T-cell (primary cell): ENCODE measurements around the gene NACAD. TPM values are rescaled to one million over a fixed set of nuclear protein-coding genes. Genes with fewer than 3 reads are reported as not detected.

Source experiments
- ATAC-seq, 4 experiments: fragments of 200-7000 bp in 3 of 4; fragments of 150-1000 bp in 1 of 4; cut with Tn5 transposase; replicated peaks in 1 of 4; 1 replicate in 3 of 4; 2 replicates in 1 of 4; pipeline ENCODE4 v1.10.0; 2021; ENCODE audit warnings: moderate library complexity in 3 of 4, mild to moderate bottlenecking in 2 of 4, moderate number of reproducible peaks in 1 of 4
- CTCF ChIA-PET, 2 donors: fragments of 300-600 bp; sonication (Branson Sonifier 250); formaldehyde crosslinking; loops; one replicate each; lab custom pipeline; 2022; ENCODE audit warnings: antibody characterized with exemption in 2 of 2; lab: Charles Lee
- POLR2A ChIA-PET, 2 donors: fragments of 300-600 bp; sonication (Branson Sonifier 250); formaldehyde crosslinking; loops; one replicate each; lab custom pipeline; 2022; ENCODE audit warnings: antibody characterized with exemption in 2 of 2; lab: Charles Lee
- DNase-seq, 35 experiments: peaks; one replicate each; pipeline versions ENCODE4 v3.0.0 to v3.0.0-alpha.2; 2013 to 2023
- H3K27ac ChIP-seq: one replicate; pipeline ENCODE4 v1.5.1; 2013; ENCODE audit warnings: low read length
- H3K27me3 ChIP-seq, 2 experiments: replicated peaks in 1 of 2; 1 replicate in 1 of 2; 2 replicates in 1 of 2; pipeline versions ENCODE4 v1.6.1 to v1.7.0; 2013; ENCODE audit warnings: low read length in 1 of 2, mixed read lengths in 1 of 2; ENCODE audit not compliant: control insufficient read depth in 2 of 2, insufficient read depth in 2 of 2; ENCODE audit errors: extremely low read depth in 1 of 2
- H3K36me3 ChIP-seq, 2 donors: 1 replicate in 1 of 2; 2 replicates in 1 of 2; pipeline versions ENCODE4 v1.6.1 to v1.7.0; 2013; ENCODE audit warnings: low read length in 1 of 2; ENCODE audit not compliant: control insufficient read depth in 2 of 2, insufficient read depth in 1 of 2; ENCODE audit errors: extremely low read depth in 1 of 2
- H3K4me1 ChIP-seq, 2 experiments: 1 replicate in 1 of 2; 2 replicates in 1 of 2; pipeline versions ENCODE4 v1.6.1 to v1.7.0; 2013; ENCODE audit warnings: low read length in 2 of 2, mixed read lengths in 1 of 2; ENCODE audit not compliant: insufficient read depth in 2 of 2, control insufficient read depth in 1 of 2; ENCODE audit errors: extremely low read depth in 1 of 2
- H3K4me3 ChIP-seq, 2 donors: 1 replicate in 1 of 2; 2 replicates in 1 of 2; pipeline versions ENCODE4 v1.5.1 to v1.7.0; 2013; ENCODE audit warnings: mild to moderate bottlenecking in 2 of 2, low read length in 1 of 2, moderate library complexity in 1 of 2; ENCODE audit not compliant: control insufficient read depth in 1 of 2; ENCODE audit errors: extremely low read depth in 1 of 2
- H3K9me3 ChIP-seq: 2 replicates; pipeline ENCODE4 v1.7.0; 2013
- H3K27ac Mint-ChIP-seq, 2 donors: one replicate each; pipeline ENCODE4 v1.8.0; 2020 to 2021; ENCODE audit warnings: mild to moderate bottlenecking in 2 of 2, mixed read lengths in 2 of 2
- H3K27me3 Mint-ChIP-seq, 2 donors: one replicate each; pipeline ENCODE4 v1.8.0; 2021 to 2022; ENCODE audit warnings: mixed read lengths in 2 of 2
- H3K36me3 Mint-ChIP-seq: one replicate; pipeline ENCODE4 v1.8.0; 2021; ENCODE audit warnings: mixed read lengths
- H3K4me1 Mint-ChIP-seq, 3 donors: one replicate each; pipeline ENCODE4 v1.8.0; 2020 to 2022; ENCODE audit warnings: mixed read lengths in 3 of 3, mild to moderate bottlenecking in 1 of 3
- H3K4me3 Mint-ChIP-seq, 3 donors: one replicate each; pipeline ENCODE4 v1.8.0; 2020 to 2022; ENCODE audit warnings: mild to moderate bottlenecking in 3 of 3, mixed read lengths in 3 of 3, moderate library complexity in 3 of 3
- H3K9me3 Mint-ChIP-seq, 3 donors: one replicate each; pipeline ENCODE4 v1.8.0; 2020 to 2022; ENCODE audit warnings: mixed read lengths in 3 of 3
- WGBS: methylation state at CpG from one replicate; pipeline ENCODE4 v1.1.5; 2013; ENCODE audit warnings: missing lambda C conversion rate; ENCODE audit not compliant: insufficient coverage; 5-methylcytosine and 5-hydroxymethylcytosine counted together
- total RNA-seq, 35 experiments: library from RNA in 6 of 35; stranded (reverse) in 6 of 35; fragments of 120-200 nt in 1 of 35; gene quantifications; one replicate each; pipeline versions ENCODE4 v1.2.1 to v1.2.4 and lab custom pipeline; 2013 to 2026

The NACAD gene
- total RNA-seq, 5 donors from 2014 or later (not counting 1 experiment from before 2014, with no cell fraction given) = 0.10 to 1.6 (median 0.20) TPM

GRCh38 chr7:45048748-45049147 lies 40.0 kb downstream of the NACAD start:
- WGBS = no CpG with 5 or more reads among the region's 1 CpG
- Histone ChIP-seq H3K27me3 (no peaks in the 10 kb centered on the region), H3K4me1 (peaks cover 0 to 17% of the 10 kb centered on the region in 2 experiments), H3K9me3 (no peaks in the 10 kb centered on the region), H3K4me3 (no peak overlapping the region), H3K36me3 (peaks cover 13 to 78% of the 10 kb centered on the region in 2 donors), H3K27ac (no peak overlapping the region)
- CTCF ChIA-PET = interaction anchor here in 1 of 2 donors (1.0 to 1.2 kb wide), 3 partner anchors 47 to 88 kb away, joined by 3 to 5 read pairs (median 3); no protein-coding TSS in a partner anchor
- H3K4me3 Mint-ChIP-seq = no peak overlapping the region
- POLR2A ChIA-PET = interaction anchor here in 1 of 2 donors (0.8 kb wide), 1 partner anchor 10 kb away, joined by 3 read pairs; no protein-coding TSS in a partner anchor
- peaks cover 62% of the 10 kb centered on the region for H3K36me3 Mint-ChIP-seq
- no peak overlapping the region for H3K27ac Mint-ChIP-seq
- DNase-seq (no peak), ATAC-seq (peak in 2 of 4 experiments; percentile 34 to 49)
- H3K4me1 Mint-ChIP-seq = peaks cover 58 to 80% (median 77%) of the 10 kb centered on the region in 3 donors
- H3K27me3 Mint-ChIP-seq = no peaks in the 10 kb centered on the region
- H3K9me3 Mint-ChIP-seq = no peaks in the 10 kb centered on the region

DNA sequence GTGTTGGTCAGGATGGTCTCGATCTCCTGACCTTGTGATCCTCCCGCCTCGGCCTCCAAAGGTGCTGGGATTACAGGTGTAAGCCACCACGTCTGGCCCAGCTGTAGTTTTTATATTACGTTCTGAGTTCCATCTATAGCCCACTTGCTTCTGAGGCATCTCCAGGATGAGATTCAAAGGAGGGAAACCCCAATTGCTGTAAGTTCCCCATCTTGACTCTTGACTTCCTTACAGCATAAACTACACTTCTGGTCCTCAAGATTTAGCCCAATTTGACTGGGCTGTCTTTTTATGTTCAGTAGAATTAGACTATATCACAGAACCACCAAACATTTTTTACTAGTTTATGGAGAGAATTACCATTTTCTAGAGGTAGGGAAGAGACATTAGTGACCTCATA lies 44.4 kb downstream of the NACAD start:
- Histone ChIP-seq H3K36me3 (peaks cover 0 to 89% of the 10 kb centered on the region in 2 donors), H3K4me3 (no peak overlapping the region), H3K9me3 (no peaks in the 10 kb centered on the region), H3K4me1 (peaks cover 0 to 7% of the 10 kb centered on the region in 2 experiments), H3K27me3 (no peaks in the 10 kb centered on the region), H3K27ac (no peak overlapping the region)
- Mint-ChIP-seq H3K4me3 (peak overlapping the region in 1 of 3 donors; percentile 22), H3K27me3 (no peaks in the 10 kb centered on the region), H3K4me1 (peaks cover 59 to 75% (median 70%) of the 10 kb centered on the region in 3 donors), H3K27ac (peak overlapping the region in 1 of 2 donors; percentile 24), H3K36me3 (peaks cover 67% of the 10 kb centered on the region), H3K9me3 (no peaks in the 10 kb centered on the region)
- CTCF ChIA-PET = no interaction called here
- ATAC-seq (no peak), DNase-seq (no peak)
- WGBS = no CpG with 5 or more reads among the region's 5 CpGs
- POLR2A ChIA-PET = no interaction called here

DNA sequence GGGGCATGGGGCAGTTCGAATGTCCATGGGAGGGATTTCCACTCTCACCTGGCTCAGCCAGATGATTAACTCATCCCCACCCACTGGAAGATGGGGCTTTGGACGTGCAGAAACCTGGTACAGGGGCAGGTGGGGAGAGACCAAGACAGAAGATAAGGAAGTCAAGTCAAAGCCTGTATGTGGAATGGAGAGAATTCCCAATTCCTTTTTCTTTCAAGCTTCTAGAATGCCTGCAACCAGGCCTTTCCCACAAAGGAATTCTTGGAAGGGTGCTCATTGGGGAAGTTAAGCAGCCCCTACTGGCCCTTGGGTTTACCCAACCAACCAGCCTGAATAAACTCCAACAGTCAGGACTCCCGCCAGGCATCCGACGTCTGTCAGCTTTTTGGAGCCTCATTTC lies 49.7 kb downstream of the NACAD start:
- ATAC-seq = no peak
- H3K4me1 Mint-ChIP-seq = peaks cover 76 to 87% (median 81%) of the 10 kb centered on the region in 3 donors
- no CpG with 5 or more reads among the region's 5 CpGs for WGBS

GRCh38 chr7:45037876-45038275 lies 50.9 kb downstream of the NACAD start:
- peaks cover 10 to 61% of the 10 kb centered on the region in 2 donors for H3K36me3 ChIP-seq
- Mint-ChIP-seq H3K36me3 (peaks cover 51% of the 10 kb centered on the region), H3K4me3 (peak overlapping the region; percentile 49 to 91 (median 69)), H3K9me3 (no peaks in the 10 kb centered on the region), H3K27me3 (no peaks in the 10 kb centered on the region), H3K27ac (peak overlapping the region; percentile 73 to 89), H3K4me1 (peaks cover 80 to 91% (median 84%) of the 10 kb centered on the region in 3 donors)
- no peak for DNase-seq
- no peak overlapping the region for H3K4me3 ChIP-seq
- ChIA-PET POLR2A (no interaction called here), CTCF (no interaction called here)
- no peaks in the 10 kb centered on the region for H3K27me3 ChIP-seq
- peak overlapping the region; percentile 0 for H3K27ac ChIP-seq
- no peak for ATAC-seq
- WGBS = 100% methylated on average over 1 of the region's 5 CpGs
- peaks cover 34 to 58% of the 10 kb centered on the region in 2 experiments for H3K4me1 ChIP-seq
- no peaks in the 10 kb centered on the region for H3K9me3 ChIP-seq

More for the DNA sequence above, 49.7 kb downstream of the NACAD start:
- Mint-ChIP-seq H3K27ac (peak overlapping the region; percentile 41 to 59), H3K27me3 (no peaks in the 10 kb centered on the region), H3K36me3 (peaks cover 53% of the 10 kb centered on the region), H3K4me3 (no peak overlapping the region), H3K9me3 (no peaks in the 10 kb centered on the region)
- ChIA-PET CTCF (interaction anchor here in 1 of 2 donors (1.3 kb wide), 1 partner anchor 9 kb away, joined by 3 read pairs; no protein-coding TSS in a partner anchor), POLR2A (interaction anchor here in 1 of 2 donors (1.1 kb wide), 1 partner anchor 11 kb away, joined by 4 read pairs; no protein-coding TSS in a partner anchor)
- Histone ChIP-seq H3K27me3 (no peaks in the 10 kb centered on the region), H3K36me3 (peaks cover 10 to 70% of the 10 kb centered on the region in 2 donors), H3K9me3 (no peaks in the 10 kb centered on the region), H3K27ac (no peak overlapping the region), H3K4me3 (no peak overlapping the region), H3K4me1 (peaks cover 25 to 46% of the 10 kb centered on the region in 2 experiments)
- no peak for DNase-seq

DNA sequence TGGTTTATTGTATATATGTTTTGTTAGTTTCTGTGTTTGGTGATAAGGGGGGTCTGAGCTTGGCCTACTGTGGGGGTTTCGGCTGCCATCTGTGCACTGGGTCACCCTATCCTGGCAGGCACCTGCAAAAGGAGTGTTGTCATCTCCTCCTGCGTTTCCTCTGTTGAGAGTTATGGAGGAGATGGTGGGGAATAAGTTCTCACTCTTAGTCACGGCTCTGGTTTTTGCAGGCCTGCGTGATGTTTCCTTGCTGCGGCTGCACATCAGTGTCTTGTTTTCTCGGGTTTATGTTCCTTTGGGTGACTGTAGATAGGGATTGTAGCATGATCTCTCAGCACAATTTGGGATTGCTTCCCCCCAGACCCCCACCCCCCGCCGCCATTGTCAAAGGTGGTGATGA lies 52.0 kb downstream of the NACAD start:
- Histone ChIP-seq H3K4me3 (peak overlapping the region in 1 of 2 donors; percentile 62), H3K27me3 (no peaks in the 10 kb centered on the region), H3K36me3 (peaks cover 13 to 55% of the 10 kb centered on the region in 2 donors), H3K27ac (peak overlapping the region; percentile 33), H3K4me1 (peaks cover 42 to 69% of the 10 kb centered on the region in 2 experiments), H3K9me3 (no peaks in the 10 kb centered on the region)
- peak; percentile 30 to 51 (median 48) for ATAC-seq
- 14% methylated on average over 1 of the region's 8 CpGs for WGBS
- POLR2A ChIA-PET = interaction anchor here (0.6 to 0.7 kb wide), 3 partner anchors 10 to 245 kb away, joined by 3 to 10 read pairs (median 3); no protein-coding TSS in a partner anchor
- CTCF ChIA-PET = interaction anchor here (0.6 to 2.1 kb wide), 6 partner anchors 13 to 1058 kb away, joined by 3 to 6 read pairs (median 4); no protein-coding TSS in a partner anchor
- H3K27me3 Mint-ChIP-seq = no peaks in the 10 kb centered on the region
- DNase-seq = peak in 1 of 35 experiments; percentile 21
- H3K9me3 Mint-ChIP-seq = no peaks in the 10 kb centered on the region
- peaks cover 85 to 91% (median 88%) of the 10 kb centered on the region in 3 donors for H3K4me1 Mint-ChIP-seq
- H3K36me3 Mint-ChIP-seq = peaks cover 51% of the 10 kb centered on the region
- peak overlapping the region; percentile 69 to 91 (median 78) for H3K4me3 Mint-ChIP-seq
- H3K27ac Mint-ChIP-seq = peak overlapping the region; percentile 73 to 89

DNA sequence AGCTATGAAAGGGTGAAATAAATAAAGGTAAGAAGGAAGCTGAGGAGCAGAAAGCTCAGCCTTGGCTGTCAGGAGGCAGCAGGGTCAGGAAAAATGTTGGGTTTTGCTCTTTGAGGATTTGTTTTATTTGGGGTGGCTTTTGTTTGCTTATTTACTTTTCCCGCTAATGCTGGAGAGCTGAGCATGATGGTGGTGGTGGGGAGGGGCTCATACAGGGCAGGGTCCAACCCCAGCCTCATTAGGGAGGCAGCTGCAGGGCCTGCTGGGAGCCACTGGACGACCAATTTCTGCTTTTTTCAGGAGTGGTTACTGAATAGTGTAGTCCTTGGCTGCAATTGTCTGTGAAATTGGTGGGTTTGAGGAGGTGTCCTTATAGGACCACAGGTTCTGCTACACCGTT lies 52.5 kb downstream of the NACAD start:
- POLR2A ChIA-PET = interaction anchor here in 1 of 2 donors (0.7 to 0.8 kb wide), 2 partner anchors 9 to 34 kb away, joined by 3 read pairs; no protein-coding TSS in a partner anchor
- H3K4me1 ChIP-seq = peaks cover 43 to 74% of the 10 kb centered on the region in 2 experiments

More for the DNA sequence above, 52.5 kb downstream of the NACAD start:
- peaks cover 48% of the 10 kb centered on the region for H3K36me3 Mint-ChIP-seq
- H3K4me1 Mint-ChIP-seq = peaks cover 85 to 89% (median 87%) of the 10 kb centered on the region in 3 donors
- Histone ChIP-seq H3K4me3 (peak overlapping the region; percentile 0 to 62), H3K27me3 (no peaks in the 10 kb centered on the region), H3K9me3 (no peaks in the 10 kb centered on the region), H3K36me3 (peaks cover 13 to 53% of the 10 kb centered on the region in 2 donors), H3K27ac (peak overlapping the region; percentile 33)
- peak overlapping the region; percentile 69 to 91 (median 78) for H3K4me3 Mint-ChIP-seq
- ATAC-seq (no peak), DNase-seq (no peak)
- no peaks in the 10 kb centered on the region for H3K9me3 Mint-ChIP-seq
- WGBS = 59% methylated on average over 3 of the region's 3 CpGs
- peak overlapping the region; percentile 73 to 89 for H3K27ac Mint-ChIP-seq
- CTCF ChIA-PET = interaction anchor here (0.6 to 2.1 kb wide), 6 partner anchors 12 to 100 kb away, joined by 3 to 14 read pairs (median 6); no protein-coding TSS in a partner anchor
- H3K27me3 Mint-ChIP-seq = no peaks in the 10 kb centered on the region
